ENCODE data around the gene LRRC14B. TPM values are rescaled to one million over a fixed set of nuclear protein-coding genes. Genes with fewer than 3 reads are reported as not detected.
"Not testable (repeated sequence)": the region's sequence is repeated elsewhere in the genome, so short reads cannot be mapped to it uniquely, and the experiment has no call there.

Gene LRRC14B
- total RNA-seq, 1 experiment from 2014 or later: 0.48 TPM

DNA sequence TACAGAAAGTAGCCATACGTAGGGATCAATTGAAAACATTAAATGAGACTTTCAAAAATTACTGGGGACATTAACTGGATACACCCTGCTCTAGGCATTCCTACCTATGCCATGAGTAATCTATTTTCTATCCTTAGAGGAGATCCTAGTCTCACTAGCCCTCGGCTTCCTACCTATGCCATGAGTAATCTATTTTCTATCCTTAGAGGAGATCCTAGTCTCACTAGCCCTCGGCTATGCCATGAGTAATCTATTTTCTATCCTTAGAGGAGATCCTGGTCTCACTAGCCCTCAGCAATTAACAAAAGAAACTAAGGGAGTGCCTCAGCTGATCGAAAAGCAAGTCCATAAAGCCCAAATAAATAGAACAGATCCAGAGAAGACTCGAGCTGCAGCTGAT lies 54.4 kb downstream of the LRRC14B start:
- not testable (repeated sequence) for H3K9me2 ChIP-seq (replicated peaks; ENCODE audit: insufficient read depth, low read length); H3K4me3 ChIP-seq (ENCODE audit: low read length); H3K27me3 ChIP-seq (ENCODE audit: low read length); H3K9me3 ChIP-seq (ENCODE audit: low read length); H3K27ac ChIP-seq (ENCODE audit: low read length); H2AFZ ChIP-seq (ENCODE audit: low read length); H3K4me2 ChIP-seq (ENCODE audit: low read depth, low read length, poor library complexity, severe bottlenecking); H3K4me1 ChIP-seq (ENCODE audit: low read length); DNase-seq; H3K9ac ChIP-seq (ENCODE audit: low read length); H4K20me1 ChIP-seq (ENCODE audit: insufficient read depth, low read depth, low read length); H3K79me2 ChIP-seq (ENCODE audit: low read length)
- H3K36me3 ChIP-seq (ENCODE audit: insufficient read depth, low read length): peaks cover 35% of the 10 kb centered on the region

Small RNAs within 50 kb of the gene (small RNA-seq; reads per million reads assigned to genes)
- not detected for gene RF00019

Other genes with a start within 250 kb of the LRRC14B start
- not detected in 2 replicates for gene PLEKHG4B, start 99.3 kb upstream of the LRRC14B start, total RNA-seq (2014; rRNA removed; shearing (Covaris generic); ENCODE audit: low replicate concordance)
- gene CCDC127, start 26.7 kb downstream of the LRRC14B start, total RNA-seq (2014; rRNA removed; shearing (Covaris generic); ENCODE audit: low replicate concordance): 2.6 and 4.7 TPM in 2 replicates
- 54.0 and 62.3 TPM in 2 replicates for gene SDHA, start 26.8 kb downstream of the LRRC14B start, total RNA-seq (2014; rRNA removed; shearing (Covaris generic); ENCODE audit: low replicate concordance)
- gene PDCD6, start 80.2 kb downstream of the LRRC14B start, total RNA-seq (2014; rRNA removed; shearing (Covaris generic); ENCODE audit: low replicate concordance): 103 and 133 TPM in 2 replicates
- gene AHRR, start 130.2 kb downstream of the LRRC14B start, total RNA-seq (2014; rRNA removed; shearing (Covaris generic); ENCODE audit: low replicate concordance): 2.5 and 2.6 TPM in 2 replicates